ENCODE data around the gene PPP2R5C. TPM values are rescaled to one million over a fixed set of nuclear protein-coding genes. Genes with fewer than 3 reads are reported as not detected.

The PPP2R5C gene
- total RNA-seq, 1 experiment from 2014 or later = 120 TPM

DNA sequence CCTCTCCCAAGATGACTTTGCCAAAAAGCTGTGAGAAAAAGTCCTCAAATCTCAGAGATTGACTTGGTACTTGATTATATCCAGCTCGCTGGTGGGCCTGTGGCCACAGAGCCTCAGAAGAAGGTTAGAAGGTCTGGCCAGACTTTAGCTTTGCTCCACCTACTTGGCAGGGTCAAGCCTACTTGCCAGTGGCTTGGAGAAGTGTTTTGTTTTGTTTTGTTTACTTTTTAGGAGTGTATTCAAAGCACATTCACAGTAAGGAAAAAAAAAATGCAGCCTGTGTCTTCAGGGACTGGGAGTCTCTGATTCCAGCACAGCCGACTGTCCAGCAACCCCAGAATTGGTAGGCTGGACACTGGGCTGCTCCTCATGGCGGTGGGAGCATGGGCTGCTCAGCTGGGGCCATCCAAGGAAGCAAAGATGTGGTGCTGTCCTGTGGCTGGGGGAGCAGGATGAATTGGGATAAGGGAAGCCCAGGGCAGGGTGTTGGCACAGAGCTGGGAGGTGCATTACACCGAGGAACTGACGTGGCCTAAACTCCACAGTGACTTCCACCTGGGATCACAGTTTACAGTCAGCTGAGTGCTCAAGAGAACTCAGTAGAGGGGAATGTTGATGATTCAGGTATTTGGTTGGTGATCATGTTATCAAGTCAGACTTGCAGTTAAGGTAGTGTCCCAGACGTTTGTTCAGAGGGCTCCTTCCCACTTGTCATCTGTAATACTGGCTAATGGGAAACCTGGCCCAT lies 73.5 kb downstream of the PPP2R5C start:
- H3K27me3 Mint-ChIP-seq (ENCODE audit: unreplicated experiment) = no peaks in the 10 kb centered on the region
- no TSS peak for BruUV-seq (replicated peaks)

DNA sequence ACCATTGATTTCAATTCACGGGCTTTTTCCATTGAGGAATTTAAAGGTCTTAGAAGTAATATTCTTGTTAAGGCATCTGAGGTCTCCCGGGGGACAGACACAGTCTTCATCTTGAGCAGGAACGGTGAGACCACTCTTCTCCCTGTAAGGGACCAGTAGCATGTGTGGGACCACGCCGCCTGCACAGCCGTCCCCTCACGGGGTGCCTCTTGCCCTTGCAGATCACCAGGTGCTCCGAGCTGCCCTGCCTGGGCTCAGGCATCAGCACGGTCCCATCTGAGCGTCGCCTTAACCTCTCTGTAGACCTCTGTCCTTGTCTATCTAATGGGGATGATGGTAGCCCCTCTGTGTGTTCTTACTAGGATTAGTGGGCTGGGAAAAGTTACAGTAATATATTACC lies 74.1 kb downstream of the PPP2R5C start:
- H3K4me1 Mint-ChIP-seq (ENCODE audit: low read depth, unreplicated experiment) = no peaks in the 10 kb centered on the region
- no TSS peak for BruUV-seq (replicated peaks)
- no peak for DNase-seq
- H3K27ac Mint-ChIP-seq (ENCODE audit: unreplicated experiment) = no peak overlapping the region
- intact Hi-C loops (cut with micrococcal nuclease; ENCODE audit: unreplicated experiment) = no loop called here
- peaks cover 5% of the 10 kb centered on the region for H3K36me3 Mint-ChIP-seq (ENCODE audit: insufficient read depth, unreplicated experiment)
- no peak overlapping the region for H3K4me3 Mint-ChIP-seq (ENCODE audit: low read depth, unreplicated experiment)
- no peaks in the 10 kb centered on the region for H3K27me3 Mint-ChIP-seq (ENCODE audit: unreplicated experiment)
- H3K9me3 Mint-ChIP-seq (ENCODE audit: low read depth, unreplicated experiment) = no peaks in the 10 kb centered on the region
- CTCF ChIA-PET = no interaction called here
- TF ChIP-seq, protein P1, sequence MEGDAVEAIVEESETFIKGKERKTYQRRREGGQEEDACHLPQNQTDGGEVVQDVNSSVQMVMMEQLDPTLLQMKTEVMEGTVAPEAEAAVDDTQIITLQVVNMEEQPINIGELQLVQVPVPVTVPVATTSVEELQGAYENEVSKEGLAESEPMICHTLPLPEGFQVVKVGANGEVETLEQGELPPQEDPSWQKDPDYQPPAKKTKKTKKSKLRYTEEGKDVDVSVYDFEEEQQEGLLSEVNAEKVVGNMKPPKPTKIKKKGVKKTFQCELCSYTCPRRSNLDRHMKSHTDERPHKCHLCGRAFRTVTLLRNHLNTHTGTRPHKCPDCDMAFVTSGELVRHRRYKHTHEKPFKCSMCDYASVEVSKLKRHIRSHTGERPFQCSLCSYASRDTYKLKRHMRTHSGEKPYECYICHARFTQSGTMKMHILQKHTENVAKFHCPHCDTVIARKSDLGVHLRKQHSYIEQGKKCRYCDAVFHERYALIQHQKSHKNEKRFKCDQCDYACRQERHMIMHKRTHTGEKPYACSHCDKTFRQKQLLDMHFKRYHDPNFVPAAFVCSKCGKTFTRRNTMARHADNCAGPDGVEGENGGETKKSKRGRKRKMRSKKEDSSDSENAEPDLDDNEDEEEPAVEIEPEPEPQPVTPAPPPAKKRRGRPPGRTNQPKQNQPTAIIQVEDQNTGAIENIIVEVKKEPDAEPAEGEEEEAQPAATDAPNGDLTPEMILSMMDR (IDR thresholded peaks at IDR 0.05; ENCODE audit: unreplicated experiment) = no peak

More for the DNA sequence above, 73.5 kb downstream of the PPP2R5C start:
- DNase-seq = no peak
- intact Hi-C loops (cut with micrococcal nuclease; ENCODE audit: unreplicated experiment) = no loop called here
- no peak overlapping the region for H3K27ac Mint-ChIP-seq (ENCODE audit: unreplicated experiment)
- CTCF ChIA-PET = no interaction called here
- no peaks in the 10 kb centered on the region for H3K4me1 Mint-ChIP-seq (ENCODE audit: low read depth, unreplicated experiment)
- H3K9me3 Mint-ChIP-seq (ENCODE audit: low read depth, unreplicated experiment) = no peaks in the 10 kb centered on the region
- peaks cover 5% of the 10 kb centered on the region for H3K36me3 Mint-ChIP-seq (ENCODE audit: insufficient read depth, unreplicated experiment)
- TF ChIP-seq, protein P1 (IDR thresholded peaks at IDR 0.05; ENCODE audit: unreplicated experiment) = no peak
- H3K4me3 Mint-ChIP-seq (ENCODE audit: low read depth, unreplicated experiment) = no peak overlapping the region

DNA sequence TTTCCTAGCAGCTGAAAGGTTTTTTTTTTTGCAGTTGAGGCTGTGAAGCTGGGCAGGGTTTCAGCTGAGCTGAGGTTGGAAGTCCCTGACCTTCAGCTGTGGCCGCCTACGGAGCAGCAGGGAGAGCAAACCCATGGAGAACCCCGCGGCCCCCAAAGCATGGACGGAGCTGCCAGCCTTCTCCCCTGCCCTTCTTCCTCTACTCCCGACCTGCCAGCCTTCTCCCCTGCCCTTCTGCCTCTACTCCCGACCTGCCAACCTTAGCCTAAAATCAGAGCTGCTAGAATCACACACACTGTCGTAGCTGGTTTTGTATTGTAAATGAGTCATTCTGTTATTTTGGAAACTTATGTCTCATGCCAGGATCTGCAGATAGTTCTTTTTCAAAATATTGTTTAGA lies 74.6 kb downstream of the PPP2R5C start:
- CTCF ChIA-PET = no interaction called here
- no peak for DNase-seq
- BruUV-seq (replicated peaks) = no TSS peak
- intact Hi-C loops (cut with micrococcal nuclease; ENCODE audit: unreplicated experiment) = no loop called here
- no peaks in the 10 kb centered on the region for H3K9me3 Mint-ChIP-seq (ENCODE audit: low read depth, unreplicated experiment)
- TF ChIP-seq, protein P1 (IDR thresholded peaks at IDR 0.05; ENCODE audit: unreplicated experiment) = no peak
- peaks cover 5% of the 10 kb centered on the region for H3K36me3 Mint-ChIP-seq (ENCODE audit: insufficient read depth, unreplicated experiment)
- H3K4me3 Mint-ChIP-seq (ENCODE audit: low read depth, unreplicated experiment) = no peak overlapping the region
- H3K4me1 Mint-ChIP-seq (ENCODE audit: low read depth, unreplicated experiment) = no peaks in the 10 kb centered on the region
- H3K27ac Mint-ChIP-seq (ENCODE audit: unreplicated experiment) = no peak overlapping the region
- H3K27me3 Mint-ChIP-seq (ENCODE audit: unreplicated experiment) = no peaks in the 10 kb centered on the region

DNA sequence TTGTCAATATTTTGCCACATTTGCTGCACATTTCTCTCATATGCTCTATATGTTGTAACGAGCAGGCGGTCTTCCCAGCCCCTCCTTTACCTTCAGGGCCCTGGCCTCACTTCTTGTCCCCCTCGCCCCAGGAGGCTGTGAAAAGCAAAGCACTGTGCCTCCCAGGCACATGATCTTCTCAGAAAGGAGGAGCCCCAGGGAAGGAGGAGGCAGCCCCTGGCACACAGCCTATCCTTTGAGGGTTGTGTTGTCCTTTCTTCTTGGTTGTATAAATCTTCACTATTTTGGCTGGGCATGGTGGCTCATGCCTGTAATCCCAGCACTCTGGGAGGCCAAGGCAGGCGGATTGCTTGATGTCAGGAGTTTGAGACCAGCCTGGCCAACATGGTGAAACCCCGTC lies 77.0 kb downstream of the PPP2R5C start:
- intact Hi-C loops (cut with micrococcal nuclease; ENCODE audit: unreplicated experiment) = no loop called here
- TF ChIP-seq, protein P1 (IDR thresholded peaks at IDR 0.05; ENCODE audit: unreplicated experiment) = no peak
- Mint-ChIP-seq H3K27ac (ENCODE audit: unreplicated experiment) (no peak overlapping the region), H3K4me1 (ENCODE audit: low read depth, unreplicated experiment) (no peaks in the 10 kb centered on the region), H3K36me3 (ENCODE audit: insufficient read depth, unreplicated experiment) (peaks cover 5% of the 10 kb centered on the region), H3K4me3 (ENCODE audit: low read depth, unreplicated experiment) (no peak overlapping the region), H3K27me3 (ENCODE audit: unreplicated experiment) (no peaks in the 10 kb centered on the region), H3K9me3 (ENCODE audit: low read depth, unreplicated experiment) (no peaks in the 10 kb centered on the region)
- CTCF ChIA-PET = no interaction called here
- no peak for DNase-seq
- no TSS peak for BruUV-seq (replicated peaks)
